Measurements from ENCODE around the gene TBC1D1.

Gene TBC1D1

GRCh38 chr4:37905533-37906169 is 14.8 kb downstream of the TBC1D1 start:
- no peak for TF ChIP-seq CTCF (IDR thresholded peaks at IDR 0.05; ENCODE audit: extremely low read depth, insufficient read depth, missing control alignments)
- in situ Hi-C loops (cut with MboI; ENCODE audit: low pct_unique_long_range_greater_than_20kb, low sequenced_read_pairs, unreplicated experiment), result no loop called here

DNA sequence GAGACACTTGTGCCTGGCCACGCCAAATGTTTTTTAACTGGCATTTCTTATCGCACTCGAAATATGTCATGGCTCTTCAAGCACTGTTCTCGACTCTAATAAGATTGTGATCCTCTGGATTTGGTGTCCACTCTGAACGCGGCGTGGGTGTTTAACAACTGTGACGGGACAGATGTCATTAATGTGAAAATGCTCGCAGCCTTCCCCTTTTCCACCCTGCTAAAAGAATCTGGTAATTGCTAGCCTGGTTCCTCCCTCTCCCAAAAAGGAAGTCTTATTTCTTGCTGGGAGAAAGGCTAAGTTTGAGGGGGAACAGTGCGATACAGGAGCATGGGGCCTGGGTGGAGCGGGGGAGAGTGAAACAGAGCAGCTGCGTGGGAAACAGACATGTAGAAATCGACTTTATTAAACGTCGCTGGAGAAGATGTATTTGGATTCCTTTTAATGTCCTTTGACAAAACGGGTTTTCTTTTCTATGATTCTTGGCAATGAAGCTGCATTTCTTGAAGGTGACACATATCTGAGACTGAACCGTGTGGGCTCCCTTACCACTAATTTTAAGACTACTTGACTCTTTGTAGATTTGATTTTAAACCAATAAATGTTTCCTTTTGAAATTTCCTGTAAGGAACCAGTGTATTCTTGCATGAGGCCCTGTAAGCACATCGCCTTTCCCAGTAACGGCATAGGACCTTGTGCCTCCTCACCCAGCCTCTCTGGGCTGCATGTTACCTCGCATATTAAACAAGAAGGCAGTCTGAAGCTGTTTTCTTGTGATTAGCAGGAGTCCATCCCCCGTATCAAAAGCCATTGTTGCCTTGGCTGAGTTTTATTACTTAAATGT is 17.8 kb downstream of the TBC1D1 start:
- no peak for DNase-seq (ENCODE audit: low spot score)
- in situ Hi-C loops (cut with MboI; ENCODE audit: low pct_unique_long_range_greater_than_20kb, low sequenced_read_pairs, unreplicated experiment), result no loop called here
- no peak for TF ChIP-seq CTCF (IDR thresholded peaks at IDR 0.05; ENCODE audit: extremely low read depth, insufficient read depth, missing control alignments)

More at GRCh38 chr4:37905533-37906169, 14.8 kb downstream of the TBC1D1 start:
- DNase-seq (ENCODE audit: low spot score), result no peak

DNA sequence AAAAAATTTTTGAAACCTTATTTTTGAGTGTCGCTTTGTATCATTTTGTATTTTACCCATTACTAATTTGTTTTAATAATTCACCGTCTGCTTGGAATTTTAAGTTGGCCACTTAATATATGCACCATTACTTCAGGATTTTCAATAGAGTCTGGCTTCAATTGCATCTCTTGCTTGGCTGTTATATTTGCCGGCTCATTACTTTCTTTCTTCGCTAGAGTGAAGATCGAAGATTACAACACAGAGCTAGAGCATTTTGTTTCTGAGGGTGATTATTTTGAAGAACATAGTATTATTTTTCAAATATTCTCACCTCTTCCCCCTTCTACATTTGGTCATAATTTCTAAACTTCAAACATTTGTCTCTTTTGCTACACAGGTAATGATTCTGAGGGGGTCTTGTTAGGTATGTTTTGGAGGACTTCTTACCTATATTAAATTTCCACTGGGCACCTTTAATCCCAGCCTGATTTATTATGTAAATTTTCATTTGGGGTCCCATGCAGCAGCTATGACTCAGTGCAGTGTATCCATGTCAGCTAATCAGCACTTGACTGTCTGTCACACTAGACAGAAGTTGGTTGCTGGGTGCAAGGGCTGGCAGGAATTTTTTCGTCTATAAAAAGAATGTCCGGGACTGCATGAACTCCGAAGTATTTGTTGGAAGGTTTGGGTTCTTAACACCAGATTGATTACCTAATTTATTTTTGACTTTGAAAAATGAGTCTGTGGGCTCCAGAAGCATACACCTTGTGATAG is 18.6 kb downstream of the TBC1D1 start:
- no peak for DNase-seq (ENCODE audit: low spot score)
- no peak for TF ChIP-seq CTCF (IDR thresholded peaks at IDR 0.05; ENCODE audit: extremely low read depth, insufficient read depth, missing control alignments)
- in situ Hi-C loops (cut with MboI; ENCODE audit: low pct_unique_long_range_greater_than_20kb, low sequenced_read_pairs, unreplicated experiment), result no loop called here

- in situ Hi-C loops (cut with MboI; ENCODE audit: low pct_unique_long_range_greater_than_20kb, low sequenced_read_pairs, unreplicated experiment), result no loop called here
- no peak for TF ChIP-seq CTCF (IDR thresholded peaks at IDR 0.05; ENCODE audit: extremely low read depth, insufficient read depth, missing control alignments)
- DNase-seq (ENCODE audit: low spot score), result no peak
These were observed 19.2 kb downstream of the TBC1D1 start for GRCh38 chr4:37910091-37910486.

DNA sequence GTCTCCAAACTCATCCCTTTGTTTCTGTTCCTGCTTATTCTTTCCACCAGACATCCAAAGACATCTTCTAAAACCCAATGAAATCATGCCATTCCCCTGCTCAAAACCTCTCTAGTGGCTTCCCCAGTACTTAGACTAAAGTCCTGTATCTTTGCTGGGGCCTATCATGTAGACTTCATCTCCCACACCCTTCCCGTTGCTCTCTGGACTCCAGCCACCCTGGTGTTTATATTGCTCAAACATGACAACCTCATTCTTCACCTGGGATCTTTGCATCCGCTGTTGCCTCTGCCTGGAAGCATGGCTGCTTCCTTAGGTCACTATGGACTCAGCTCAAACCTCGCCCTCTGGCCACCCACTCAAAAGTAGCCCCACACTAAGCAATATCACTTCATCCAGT is 23.7 kb downstream of the TBC1D1 start:
- in situ Hi-C loops (cut with MboI; ENCODE audit: low pct_unique_long_range_greater_than_20kb, low sequenced_read_pairs, unreplicated experiment), result no loop called here
- no peak for TF ChIP-seq CTCF (IDR thresholded peaks at IDR 0.05; ENCODE audit: extremely low read depth, insufficient read depth, missing control alignments)
- no peak for DNase-seq (ENCODE audit: low spot score)

DNA sequence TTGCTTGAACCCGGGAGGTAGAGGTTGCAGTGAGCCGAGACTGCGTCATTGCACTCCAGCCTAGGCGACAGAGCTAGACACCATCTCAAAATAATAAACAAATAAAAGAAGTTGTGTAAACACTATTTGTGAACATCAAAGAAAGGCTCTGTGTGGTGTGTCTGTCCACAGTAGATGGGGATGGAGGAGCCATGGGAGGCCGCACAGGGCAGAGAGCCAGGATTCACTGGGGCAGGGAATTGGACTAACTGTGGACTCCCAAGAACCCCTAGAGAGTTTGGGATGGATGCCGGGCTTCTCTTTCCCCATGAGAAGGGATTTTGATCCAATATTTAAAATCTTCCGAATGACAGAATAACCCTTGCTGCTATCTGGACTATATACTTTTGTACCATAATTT is 26.5 kb downstream of the TBC1D1 start:
- no peak for TF ChIP-seq CTCF (IDR thresholded peaks at IDR 0.05; ENCODE audit: extremely low read depth, insufficient read depth, missing control alignments)
- no peak for DNase-seq (ENCODE audit: low spot score)

More for the DNA sequence above, 26.5 kb downstream of the TBC1D1 start:
- in situ Hi-C loops (cut with MboI; ENCODE audit: low pct_unique_long_range_greater_than_20kb, low sequenced_read_pairs, unreplicated experiment), result no loop called here

Measured in GM13977 (cell line).